ENCODE measurements around the gene PPP1R3E. TPM values are rescaled to one million over a fixed set of nuclear protein-coding genes. Genes with fewer than 3 reads are reported as not detected.
"Not testable (repeated sequence)": the region's sequence is repeated elsewhere in the genome, so short reads cannot be mapped to it uniquely, and the experiment has no call there.

PPP1R3E gene
- polyA plus RNA-seq, 4 donors: 17.4 to 31.5 (median 25.0) TPM

GRCh38 chr14:23299211-23299957 is 3.3 kb downstream of the PPP1R3E start:
- DNase-seq (ENCODE audit: low read depth in 4 of 4, low spot score in 3 of 4): no peak

- DNase-seq (ENCODE audit: low read depth in 4 of 4, low spot score in 3 of 4): no peak
Measured at GRCh38 chr14:23297611-23298277, 4.9 kb downstream of the PPP1R3E start.

DNA sequence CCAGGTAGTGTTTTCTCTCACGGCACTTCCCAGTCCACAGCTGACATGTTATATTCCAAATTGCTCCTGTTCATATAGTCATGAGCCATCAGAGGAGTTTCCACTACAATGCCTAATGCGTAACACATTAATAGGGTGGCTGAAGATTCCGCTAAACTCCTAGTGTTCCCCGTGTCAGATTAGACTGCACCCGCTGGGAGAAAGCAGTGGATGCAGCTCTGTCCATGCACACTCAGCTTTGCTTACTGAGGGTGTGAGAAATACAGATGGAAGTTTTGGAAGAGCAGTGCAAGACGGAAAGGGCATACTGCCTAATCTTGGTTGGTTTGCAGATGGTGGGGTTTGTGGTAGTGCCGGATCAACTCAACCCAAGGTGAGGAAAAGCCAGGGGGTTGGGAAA is 5.6 kb downstream of the PPP1R3E start:
- no peak for DNase-seq (ENCODE audit: low read depth in 4 of 4, low spot score in 3 of 4)

GRCh38 chr14:23296012-23296777 is 6.5 kb downstream of the PPP1R3E start:
- no peak for DNase-seq (ENCODE audit: low read depth in 4 of 4, low spot score in 3 of 4)

- DNase-seq (ENCODE audit: low read depth in 4 of 4, low spot score in 3 of 4): no peak
Measured at GRCh38 chr14:23294734-23295561, 7.7 kb downstream of the PPP1R3E start.

- no peak for DNase-seq (ENCODE audit: low read depth in 4 of 4, low spot score in 3 of 4)
Measured at GRCh38 chr14:23286902-23287479, 15.7 kb downstream of the PPP1R3E start.

DNA sequence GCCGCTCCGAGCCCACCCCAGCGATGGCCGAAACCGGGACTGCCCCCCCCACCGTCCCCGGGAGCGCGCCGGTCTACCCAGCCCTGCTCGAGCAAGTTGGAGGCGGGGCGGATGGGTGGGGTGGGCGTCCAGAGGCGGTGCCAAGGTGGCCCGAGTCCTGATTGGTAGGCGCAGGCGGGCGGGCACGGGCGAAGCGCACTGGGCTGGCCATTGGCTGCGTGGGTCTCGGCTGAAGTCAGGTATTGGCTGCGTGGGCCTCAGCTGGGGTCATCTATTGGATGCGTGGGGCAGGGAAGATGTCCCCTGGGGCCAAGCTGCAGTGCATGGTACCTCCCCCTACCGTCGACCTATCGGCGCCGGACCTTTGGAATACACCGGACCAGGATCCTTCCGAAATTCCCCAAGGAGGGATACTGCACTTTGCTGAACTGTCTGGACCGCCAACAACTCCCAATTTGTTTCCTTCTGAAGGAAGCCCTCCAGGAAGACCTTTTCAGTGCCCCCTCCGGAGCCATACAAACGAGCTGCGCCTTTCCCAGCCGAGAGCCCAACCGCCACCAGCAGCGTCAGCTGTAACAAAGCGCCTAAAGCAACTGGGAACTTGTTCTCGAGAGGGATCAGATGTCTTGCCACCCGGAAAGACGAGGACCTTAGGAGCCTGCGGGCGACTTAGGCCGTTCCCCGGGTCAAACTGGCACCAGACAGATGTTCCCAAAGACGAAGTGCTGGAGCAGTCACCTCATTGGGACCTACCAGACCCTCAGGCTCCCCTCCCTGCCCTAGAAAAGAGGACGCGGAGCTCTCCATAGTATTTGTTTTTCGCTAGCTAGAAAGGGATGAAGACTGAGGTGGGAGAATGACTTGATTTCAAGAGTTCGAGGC is 16.4 kb downstream of the PPP1R3E start, which contains the start of gene HOMEZ:
HOMEZ (minus strand) TSS at position 113 of the 882 bp plus-strand sequence. CDS start 180 bp downstream, outside the sequence.
- peak; percentile 91 to 93 (median 92) for DNase-seq (ENCODE audit: low read depth in 4 of 4, low spot score in 3 of 4)

- DNase-seq (ENCODE audit: low read depth in 4 of 4, low spot score in 3 of 4): no peak
Measured at GRCh38 chr14:23285530-23286019, 17.1 kb downstream of the PPP1R3E start.

DNA sequence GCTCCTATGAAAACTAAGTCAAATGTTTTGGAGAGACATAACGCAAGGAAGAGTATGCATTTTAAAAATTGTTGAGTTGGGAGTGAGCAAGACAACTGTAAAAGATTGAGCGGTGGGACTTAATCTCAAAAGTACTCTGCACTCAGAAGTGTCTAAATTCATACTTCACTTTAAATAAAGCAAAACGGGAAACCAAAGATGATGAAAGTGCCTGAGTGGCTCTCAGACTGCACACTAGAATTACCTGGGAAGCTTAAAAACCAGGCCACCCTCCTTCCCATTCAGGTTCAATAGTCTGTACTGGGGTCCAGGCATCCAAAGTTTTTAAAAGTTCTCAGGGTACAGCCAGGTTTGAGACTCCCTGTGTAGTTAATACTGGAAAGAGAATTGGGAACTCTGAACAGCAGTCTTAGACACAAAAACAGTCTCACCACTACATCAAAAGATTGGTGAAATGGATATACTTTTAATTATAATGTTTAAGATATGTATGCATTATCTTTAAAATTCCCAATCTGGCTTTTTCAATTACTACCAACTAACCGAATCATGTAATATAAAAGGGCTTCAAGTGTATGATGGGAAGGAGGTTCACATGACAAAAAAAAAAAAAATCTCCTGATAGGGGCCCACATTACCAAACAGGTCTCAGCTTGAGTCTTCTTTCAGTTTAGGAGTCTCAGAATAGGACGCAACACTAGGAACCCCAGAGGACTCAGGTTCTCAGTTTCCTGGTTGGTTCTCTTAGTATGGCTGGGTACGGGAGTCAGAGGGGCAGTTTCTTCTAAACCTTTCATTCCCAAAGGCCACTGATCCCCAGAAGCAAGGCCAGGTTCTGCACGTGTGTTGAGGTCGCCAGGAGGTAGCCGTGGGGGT is 17.8 kb downstream of the PPP1R3E start:
- no peak for DNase-seq (ENCODE audit: low read depth in 4 of 4, low spot score in 3 of 4)

DNA sequence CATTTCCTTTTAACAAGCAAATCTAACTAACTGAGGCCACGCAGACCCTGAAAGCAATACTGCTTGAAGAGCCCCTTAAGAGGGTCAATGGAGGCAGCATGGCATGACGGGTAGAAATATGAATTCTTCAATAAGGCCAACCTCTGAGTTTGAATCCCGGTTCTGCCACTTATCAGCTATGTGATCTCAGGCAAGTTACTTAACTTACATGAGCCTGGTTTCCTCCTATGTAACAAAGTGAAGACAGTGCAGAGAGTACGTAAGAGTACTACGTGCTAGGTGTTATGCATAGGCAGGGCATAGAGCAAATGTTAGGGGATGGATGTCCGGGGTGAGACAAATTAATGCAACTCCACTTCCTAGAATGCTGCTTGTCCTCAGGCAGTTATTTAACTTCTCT is 21.4 kb downstream of the PPP1R3E start:
- DNase-seq (ENCODE audit: low read depth in 4 of 4, low spot score in 3 of 4): no peak

DNA sequence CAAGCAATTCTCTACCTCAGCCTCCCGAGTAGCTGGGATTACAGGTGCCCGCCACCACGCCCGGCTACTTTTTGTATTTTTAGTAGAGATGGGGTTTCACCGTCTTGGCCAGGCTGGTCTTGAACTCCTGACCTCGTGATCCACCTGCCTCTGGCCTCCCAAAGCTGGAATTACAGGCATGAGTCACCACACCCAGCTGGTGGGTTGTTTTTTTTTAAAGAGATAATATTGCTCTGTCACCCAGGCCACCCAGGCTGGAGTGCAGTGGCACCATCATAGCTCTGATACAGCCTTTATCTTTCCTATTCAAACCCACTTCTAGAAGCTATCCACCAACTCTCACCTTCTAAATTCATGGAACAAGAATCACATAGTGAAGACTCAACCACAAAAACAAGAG is 24.7 kb downstream of the PPP1R3E start:
- not testable (repeated sequence) for DNase-seq (ENCODE audit: low read depth in 4 of 4, low spot score in 3 of 4)

GRCh38 chr14:23277189-23277588 is 25.5 kb downstream of the PPP1R3E start:
- no peak for DNase-seq (ENCODE audit: low read depth in 4 of 4, low spot score in 3 of 4)

- no peak for DNase-seq (ENCODE audit: low read depth in 4 of 4, low spot score in 3 of 4)
Measured at GRCh38 chr14:23275412-23275811, 27.2 kb downstream of the PPP1R3E start.

- no peak for DNase-seq (ENCODE audit: low read depth in 4 of 4, low spot score in 3 of 4)
Measured at GRCh38 chr14:23269193-23269592, 33.5 kb downstream of the PPP1R3E start.

DNA sequence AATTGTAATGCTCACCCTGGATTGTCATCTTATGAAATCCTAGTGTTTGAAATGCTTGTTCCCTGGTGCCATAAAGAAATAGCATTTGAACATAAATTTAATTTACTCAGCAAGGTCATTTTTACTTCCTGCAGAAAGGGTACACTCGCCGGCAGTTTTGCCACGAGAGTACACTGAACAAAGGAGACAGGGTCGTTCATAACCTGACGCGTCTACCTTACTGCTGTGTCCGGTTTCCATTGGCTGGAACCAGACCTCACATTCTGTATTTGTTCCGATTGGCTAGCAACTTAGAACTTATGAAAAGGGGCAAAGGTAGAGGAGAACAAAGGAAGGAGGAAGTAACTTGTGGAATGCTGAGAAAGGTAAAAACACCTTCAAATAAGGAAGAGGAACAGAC is 41.8 kb downstream of the PPP1R3E start:
- not testable (repeated sequence) for DNase-seq (ENCODE audit: low read depth in 4 of 4, low spot score in 3 of 4)

DNA sequence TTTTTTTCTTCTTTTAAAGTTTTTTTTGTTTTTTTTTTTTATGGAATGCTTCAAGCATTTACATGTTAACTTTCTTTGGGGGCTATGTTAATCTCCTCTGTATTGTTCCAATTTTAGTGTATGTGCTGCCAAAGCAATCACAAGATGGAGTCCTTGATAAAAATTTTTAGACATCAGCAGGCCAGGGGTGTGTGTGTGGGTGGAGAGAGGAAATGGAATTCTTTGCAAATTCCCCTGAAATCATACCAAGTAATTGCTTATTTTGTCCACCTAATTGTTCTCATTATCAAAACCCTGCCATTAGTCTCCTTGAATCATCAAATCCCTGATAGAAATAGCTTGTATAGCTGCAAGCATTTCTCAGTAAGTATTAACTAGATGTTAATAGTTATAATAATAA is 43.2 kb downstream of the PPP1R3E start:
- no peak for DNase-seq (ENCODE audit: low read depth in 4 of 4, low spot score in 3 of 4)

- DNase-seq (ENCODE audit: low read depth in 4 of 4, low spot score in 3 of 4): no peak
Measured at GRCh38 chr14:23258256-23258655, 44.4 kb downstream of the PPP1R3E start.

Data from left renal pelvis (tissue), 4 donors.